Panc1 (cell line): ENCODE data around the gene HHLA2.

Source experiments
- CTCF ChIP-seq: fragments of 450-650 bp; IDR thresholded peaks from 2 replicates; pipeline ENCODE4 v1.5.1; 2017; ENCODE audit warnings: mild to moderate bottlenecking
- REST ChIP-seq, 2 experiments: IDR thresholded peaks; 2 replicates each; pipeline ENCODE4 v1.6.1; 2011 to 2012; ENCODE audit warnings: low read depth in 2 of 2, control low read depth in 1 of 2, low read length in 1 of 2, mild to moderate bottlenecking in 1 of 2, moderate library complexity in 1 of 2; ENCODE audit not compliant: insufficient read depth in 1 of 2

GRCh38 chr3:108329508-108329907 is 33.2 kb downstream of the HHLA2 start:
- TF ChIP-seq REST (IDR thresholded peaks at IDR 0.05; ENCODE audit: insufficient read depth in 1 of 2, low read depth in 2 of 2, low read length in 1 of 2) (no peak), CTCF (no peak)
